Activated T-helper 17 cell treated with anti-CD3 and anti-CD28 coated beads, Interleukin-2, amount 50 U/mL, for 72 hours (primary cell): Measurements from ENCODE around the gene VEGFA. TPM values are rescaled to one million over a fixed set of nuclear protein-coding genes. Genes with fewer than 3 reads are reported as not detected.

Source experiments
- ATAC-seq: fragments of 150-1000 bp; cut with Tn5 transposase; replicated peaks from 2 replicates; pipeline ENCODE4 v1.10.0; 2021; ENCODE audit warnings: mild to moderate bottlenecking, moderate library complexity
- H3K27ac Mint-ChIP-seq: one replicate; pipeline ENCODE4 v1.8.0; 2022; ENCODE audit warnings: mixed read lengths
- H3K27me3 Mint-ChIP-seq: one replicate; pipeline ENCODE4 v1.8.0; 2022; ENCODE audit warnings: mixed read lengths
- H3K36me3 Mint-ChIP-seq: one replicate; pipeline ENCODE4 v1.8.0; 2022; ENCODE audit warnings: low read depth, mild to moderate bottlenecking, mixed read lengths
- H3K4me1 Mint-ChIP-seq: one replicate; pipeline ENCODE4 v1.8.0; 2022; ENCODE audit warnings: mixed read lengths
- H3K4me3 Mint-ChIP-seq: one replicate; pipeline ENCODE4 v1.8.0; 2022; ENCODE audit warnings: mild to moderate bottlenecking, mixed read lengths
- H3K9me3 Mint-ChIP-seq: one replicate; pipeline ENCODE4 v1.8.0; 2022; ENCODE audit warnings: mixed read lengths
- total RNA-seq, 2 donors: library from RNA; stranded (reverse); gene quantifications; one replicate each; pipeline ENCODE4 v1.2.3, GENCODE V29; 2022

Gene VEGFA
- total RNA-seq, 2 donors from 2014 or later, result 48.7 to 142 TPM

GRCh38 chr6:43828711-43829110 is 58.7 kb downstream of the VEGFA start:
- H3K4me3 Mint-ChIP-seq, result no peak overlapping the region
- H3K36me3 Mint-ChIP-seq, result no peaks in the 10 kb centered on the region
- ATAC-seq, result no peak
- H3K27me3 Mint-ChIP-seq, result peaks cover 8% of the 10 kb centered on the region
- no peak overlapping the region for H3K27ac Mint-ChIP-seq
- H3K4me1 Mint-ChIP-seq, result no peaks in the 10 kb centered on the region
- H3K9me3 Mint-ChIP-seq, result no peaks in the 10 kb centered on the region

GRCh38 chr6:43829470-43829869 is 59.5 kb downstream of the VEGFA start:
- Mint-ChIP-seq H3K27me3 (peaks cover 8% of the 10 kb centered on the region), H3K36me3 (no peaks in the 10 kb centered on the region), H3K4me3 (no peak overlapping the region), H3K9me3 (no peaks in the 10 kb centered on the region), H3K4me1 (no peaks in the 10 kb centered on the region), H3K27ac (no peak overlapping the region)
- ATAC-seq, result no peak

- ATAC-seq, result no peak
- Mint-ChIP-seq H3K27ac (no peak overlapping the region), H3K4me3 (no peak overlapping the region), H3K27me3 (peaks cover 12% of the 10 kb centered on the region), H3K9me3 (no peaks in the 10 kb centered on the region), H3K36me3 (no peaks in the 10 kb centered on the region), H3K4me1 (no peaks in the 10 kb centered on the region)
Observed at GRCh38 chr6:43830775-43831174, 60.8 kb downstream of the VEGFA start.

GRCh38 chr6:43831191-43831590 is 61.2 kb downstream of the VEGFA start:
- peaks cover 12% of the 10 kb centered on the region for H3K27me3 Mint-ChIP-seq
- H3K4me1 Mint-ChIP-seq, result no peaks in the 10 kb centered on the region
- ATAC-seq, result no peak
- no peaks in the 10 kb centered on the region for H3K36me3 Mint-ChIP-seq
- H3K9me3 Mint-ChIP-seq, result no peaks in the 10 kb centered on the region
- no peak overlapping the region for H3K4me3 Mint-ChIP-seq
- no peak overlapping the region for H3K27ac Mint-ChIP-seq

GRCh38 chr6:43833223-43833995 is 63.4 kb downstream of the VEGFA start:
- Mint-ChIP-seq H3K36me3 (no peaks in the 10 kb centered on the region), H3K9me3 (no peaks in the 10 kb centered on the region), H3K27me3 (peaks cover 12% of the 10 kb centered on the region), H3K4me1 (no peaks in the 10 kb centered on the region), H3K4me3 (no peak overlapping the region), H3K27ac (no peak overlapping the region)
- ATAC-seq, result no peak

- Mint-ChIP-seq H3K27me3 (peaks cover 12% of the 10 kb centered on the region), H3K27ac (no peak overlapping the region), H3K4me1 (no peaks in the 10 kb centered on the region)
Observed at GRCh38 chr6:43833996-43834390, 64.0 kb downstream of the VEGFA start.

GRCh38 chr6:43834528-43835155 is 64.6 kb downstream of the VEGFA start:
- Mint-ChIP-seq H3K27ac (no peak overlapping the region), H3K4me3 (no peak overlapping the region), H3K27me3 (peaks cover 12% of the 10 kb centered on the region), H3K4me1 (no peaks in the 10 kb centered on the region), H3K9me3 (no peaks in the 10 kb centered on the region), H3K36me3 (no peaks in the 10 kb centered on the region)
- no peak for ATAC-seq

More at GRCh38 chr6:43833996-43834390, 64.0 kb downstream of the VEGFA start:
- ATAC-seq, result no peak
- Mint-ChIP-seq H3K36me3 (no peaks in the 10 kb centered on the region), H3K4me3 (no peak overlapping the region), H3K9me3 (no peaks in the 10 kb centered on the region)

- ATAC-seq, result no peak
- H3K27ac Mint-ChIP-seq, result no peak overlapping the region
- H3K36me3 Mint-ChIP-seq, result no peaks in the 10 kb centered on the region
- H3K27me3 Mint-ChIP-seq, result peaks cover 8% of the 10 kb centered on the region
- no peaks in the 10 kb centered on the region for H3K4me1 Mint-ChIP-seq
- no peaks in the 10 kb centered on the region for H3K9me3 Mint-ChIP-seq
- H3K4me3 Mint-ChIP-seq, result no peak overlapping the region
Observed at GRCh38 chr6:43835872-43836419, 65.9 kb downstream of the VEGFA start.

Other genes with a start within 250 kb of the VEGFA start
- 100 to 1,000 TPM in 1 of 2 donors, 10 to 100 TPM in 1; 67.3 to 109 TPM for gene XPO5, start 194.2 kb upstream of the VEGFA start, total RNA-seq
- gene POLH, start 194.0 kb upstream of the VEGFA start, total RNA-seq, result 10 to 100 TPM; 55.5 to 67.8 TPM
- gene GTPBP2, start 140.9 kb upstream of the VEGFA start, total RNA-seq, result 10 to 100 TPM; 64.2 to 67.3 TPM
- 10 to 100 TPM; 44.4 to 44.7 TPM for gene MAD2L1BP, start 134.4 kb upstream of the VEGFA start, total RNA-seq
- under 1 TPM; 0.09 to 0.66 TPM for gene RSPH9, start 125.2 kb upstream of the VEGFA start, total RNA-seq
- gene MRPS18A, start 82.4 kb upstream of the VEGFA start, total RNA-seq, result 10 to 100 TPM; 31.2 to 46.7 TPM